ENCODE measurements around the gene EIF4E1B.

GRCh38 chr5:176629853-176630680 is at the start of gene EIF4E1B, which contains the start of gene SNCB:
- TF ChIP-seq POLR2A (IDR thresholded peaks at IDR 0.05; ENCODE audit: low read depth) (no peak), CTCF (IDR thresholded peaks at IDR 0.05) (no peak)
